ENCODE data around the gene MAPK1.
A peak's percentile ranks its signal among the peaks of the same experiment; 100 is the strongest.
"Not testable (repeated sequence)": the region's sequence is repeated elsewhere in the genome, so short reads cannot be mapped to it uniquely, and the experiment has no call there.

MAPK1 gene

DNA sequence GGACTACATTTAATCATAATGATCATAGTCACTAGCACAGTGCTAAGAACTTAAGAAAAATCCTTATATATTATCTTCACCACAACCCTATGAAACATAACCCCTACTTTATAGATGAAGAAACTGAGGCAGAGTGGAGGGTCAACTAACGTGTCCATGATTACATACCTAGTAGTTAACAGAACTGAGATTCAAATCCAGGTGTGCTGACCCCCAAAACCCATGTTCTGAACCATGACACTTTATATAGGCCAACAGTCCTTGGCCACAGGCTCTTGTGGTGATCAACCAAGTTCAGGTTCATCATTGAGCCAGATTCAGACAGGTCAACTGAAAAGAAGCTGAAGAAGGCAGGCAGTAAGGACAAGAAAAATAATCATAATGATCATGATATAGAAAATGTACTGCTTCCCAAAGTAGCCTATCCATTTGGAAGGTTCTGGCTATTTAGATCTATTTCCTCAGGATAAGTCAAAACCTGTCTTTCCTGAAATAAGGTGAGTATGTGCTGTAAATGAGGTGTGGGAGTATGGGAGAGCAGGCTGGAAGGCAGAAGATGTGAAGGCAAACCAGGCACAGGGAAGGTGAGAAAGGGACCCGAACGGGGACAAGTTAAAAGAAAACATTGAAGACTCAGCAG lies 39.7 kb downstream of the MAPK1 start:
- no peaks in the 10 kb centered on the region for H3K9me3 Mint-ChIP-seq
- no peaks in the 10 kb centered on the region for H3K27me3 Mint-ChIP-seq (ENCODE audit: low read depth)
- peaks cover 4% of the 10 kb centered on the region for H3K36me3 Mint-ChIP-seq (ENCODE audit: low read depth)
- H3K27ac Mint-ChIP-seq, result peak overlapping the region in 1 of 3 experiments; percentile 33
- no peak overlapping the region for H3K4me3 Mint-ChIP-seq
- H3K4me1 Mint-ChIP-seq, result peaks cover 33% of the 10 kb centered on the region
- TF ChIP-seq, protein P1, sequence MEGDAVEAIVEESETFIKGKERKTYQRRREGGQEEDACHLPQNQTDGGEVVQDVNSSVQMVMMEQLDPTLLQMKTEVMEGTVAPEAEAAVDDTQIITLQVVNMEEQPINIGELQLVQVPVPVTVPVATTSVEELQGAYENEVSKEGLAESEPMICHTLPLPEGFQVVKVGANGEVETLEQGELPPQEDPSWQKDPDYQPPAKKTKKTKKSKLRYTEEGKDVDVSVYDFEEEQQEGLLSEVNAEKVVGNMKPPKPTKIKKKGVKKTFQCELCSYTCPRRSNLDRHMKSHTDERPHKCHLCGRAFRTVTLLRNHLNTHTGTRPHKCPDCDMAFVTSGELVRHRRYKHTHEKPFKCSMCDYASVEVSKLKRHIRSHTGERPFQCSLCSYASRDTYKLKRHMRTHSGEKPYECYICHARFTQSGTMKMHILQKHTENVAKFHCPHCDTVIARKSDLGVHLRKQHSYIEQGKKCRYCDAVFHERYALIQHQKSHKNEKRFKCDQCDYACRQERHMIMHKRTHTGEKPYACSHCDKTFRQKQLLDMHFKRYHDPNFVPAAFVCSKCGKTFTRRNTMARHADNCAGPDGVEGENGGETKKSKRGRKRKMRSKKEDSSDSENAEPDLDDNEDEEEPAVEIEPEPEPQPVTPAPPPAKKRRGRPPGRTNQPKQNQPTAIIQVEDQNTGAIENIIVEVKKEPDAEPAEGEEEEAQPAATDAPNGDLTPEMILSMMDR (IDR thresholded peaks at IDR 0.05; ENCODE audit: unreplicated experiment in 3 of 3), result no peak

DNA sequence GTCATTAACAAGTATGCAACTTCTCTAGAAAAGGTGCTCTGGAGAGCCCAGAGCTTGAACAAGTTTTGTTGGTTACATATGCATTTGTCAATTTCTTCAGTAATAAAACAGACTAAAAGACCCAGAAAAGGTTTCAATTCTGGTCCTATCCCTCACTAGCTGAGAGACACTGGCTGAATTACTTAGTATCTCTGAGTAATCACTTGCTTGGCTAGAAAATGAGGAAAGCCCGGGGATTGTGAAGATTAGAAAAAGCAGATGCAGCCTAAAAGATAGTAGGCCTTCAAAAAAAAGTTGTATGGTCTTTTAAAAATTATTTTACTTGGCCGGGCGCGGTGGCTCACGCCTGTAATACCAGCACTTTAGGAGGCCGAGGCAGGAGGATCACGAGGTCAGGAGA lies 41.2 kb downstream of the MAPK1 start:
- TF ChIP-seq, protein P1 (IDR thresholded peaks at IDR 0.05; ENCODE audit: unreplicated experiment in 3 of 3), result no peak
- H3K4me1 Mint-ChIP-seq, result peaks cover 22% of the 10 kb centered on the region
- H3K36me3 Mint-ChIP-seq (ENCODE audit: low read depth), result peaks cover 4% of the 10 kb centered on the region
- H3K9me3 Mint-ChIP-seq, result no peaks in the 10 kb centered on the region
- H3K27me3 Mint-ChIP-seq (ENCODE audit: low read depth), result no peaks in the 10 kb centered on the region
- no peak overlapping the region for H3K4me3 Mint-ChIP-seq
- H3K27ac Mint-ChIP-seq, result no peak overlapping the region

DNA sequence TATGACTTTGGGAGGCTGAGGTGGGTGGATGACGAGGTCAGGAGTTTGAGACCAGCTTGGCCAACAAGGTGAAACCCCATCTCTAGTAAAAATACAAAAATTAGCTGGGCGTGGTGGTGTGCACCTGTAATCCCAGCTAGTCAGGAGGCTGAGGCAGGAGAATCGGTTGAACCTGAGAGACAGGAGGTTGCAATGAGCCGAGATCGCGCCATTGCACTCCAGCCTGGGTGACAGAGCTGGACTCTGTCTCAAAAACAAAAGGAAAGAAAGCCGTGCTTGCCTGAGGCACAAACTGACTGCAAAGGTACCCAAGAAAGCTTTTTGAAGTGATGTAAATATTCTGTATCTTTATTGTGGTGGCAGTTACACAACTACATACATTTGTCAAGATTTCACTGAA lies 42.5 kb downstream of the MAPK1 start:
- not testable (repeated sequence) for H3K27ac Mint-ChIP-seq; H3K4me3 Mint-ChIP-seq; H3K36me3 Mint-ChIP-seq (ENCODE audit: low read depth); H3K27me3 Mint-ChIP-seq (ENCODE audit: low read depth); H3K9me3 Mint-ChIP-seq
- peaks cover 18% of the 10 kb centered on the region for H3K4me1 Mint-ChIP-seq

DNA sequence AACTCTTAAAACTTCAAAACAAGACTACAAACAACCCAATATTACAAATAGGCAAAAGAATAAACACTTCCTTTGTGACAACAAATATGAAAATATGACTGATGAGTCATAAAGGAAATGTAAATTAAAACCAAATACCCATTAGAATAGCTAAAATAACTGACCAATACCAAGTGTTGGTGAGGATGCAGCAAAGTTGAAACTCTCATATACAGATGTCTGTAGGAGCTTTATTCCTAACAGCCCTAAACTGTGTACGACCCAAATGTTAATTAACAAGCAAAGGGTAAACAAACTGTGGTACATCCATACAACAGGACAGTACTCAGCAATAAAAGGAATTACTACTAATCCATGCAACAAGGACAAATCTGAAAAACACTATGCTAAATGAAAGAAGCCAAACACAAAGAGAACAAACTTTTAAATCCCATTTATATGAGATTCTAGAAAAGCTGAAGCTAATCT lies 43.0 kb downstream of the MAPK1 start:
- Mint-ChIP-seq H3K4me3 (no peak overlapping the region), H3K36me3 (ENCODE audit: low read depth) (peaks cover 4% of the 10 kb centered on the region), H3K27me3 (ENCODE audit: low read depth) (no peaks in the 10 kb centered on the region)

DNA sequence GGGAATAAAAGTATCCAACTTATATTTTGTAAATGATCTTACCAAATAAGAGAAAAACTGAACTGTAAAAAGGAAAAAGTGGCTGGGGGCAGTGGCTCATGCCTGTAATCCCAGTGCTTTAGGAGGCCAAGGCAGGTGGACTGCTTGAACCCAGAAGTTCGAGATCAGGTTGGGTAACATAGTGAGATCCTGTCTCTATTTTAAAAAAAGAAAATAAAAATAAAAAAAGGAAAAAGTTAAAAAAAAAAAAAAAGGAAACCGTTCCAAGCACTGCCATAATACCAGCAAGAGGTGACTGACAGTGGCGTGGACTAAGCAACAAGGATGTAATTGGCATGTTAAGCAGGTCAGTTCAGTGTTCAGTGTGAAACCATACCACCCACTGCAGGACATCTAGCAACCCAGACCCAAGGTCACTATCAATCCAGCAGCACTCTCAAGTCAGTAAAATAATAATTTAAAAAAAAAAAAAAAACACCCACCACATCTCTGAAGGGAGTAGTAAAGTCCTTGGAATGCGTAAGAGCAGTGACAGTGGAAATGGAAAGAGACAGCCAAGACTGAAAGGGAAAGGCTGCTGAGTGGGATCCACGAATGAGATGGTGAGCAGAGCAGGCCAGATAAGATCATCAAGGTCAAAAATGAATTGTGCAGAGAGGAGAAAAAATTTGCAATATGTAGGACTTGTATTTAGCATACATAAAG lies 43.6 kb downstream of the MAPK1 start:
- H3K4me3 Mint-ChIP-seq, result no peak overlapping the region
- TF ChIP-seq, protein P1 (IDR thresholded peaks at IDR 0.05; ENCODE audit: unreplicated experiment in 3 of 3), result no peak
- H3K4me1 Mint-ChIP-seq, result peaks cover 23% of the 10 kb centered on the region
- no peaks in the 10 kb centered on the region for H3K9me3 Mint-ChIP-seq
- H3K36me3 Mint-ChIP-seq (ENCODE audit: low read depth), result peaks cover 4% of the 10 kb centered on the region
- H3K27ac Mint-ChIP-seq, result peak overlapping the region in 2 of 3 experiments; percentile 8 to 30
- H3K27me3 Mint-ChIP-seq (ENCODE audit: low read depth), result no peaks in the 10 kb centered on the region

More for the DNA sequence above, 43.0 kb downstream of the MAPK1 start:
- H3K27ac Mint-ChIP-seq, result peak overlapping the region in 2 of 3 experiments; percentile 8 to 30
- H3K9me3 Mint-ChIP-seq, result no peaks in the 10 kb centered on the region
- peaks cover 19% of the 10 kb centered on the region for H3K4me1 Mint-ChIP-seq
- TF ChIP-seq, protein P1 (IDR thresholded peaks at IDR 0.05; ENCODE audit: unreplicated experiment in 3 of 3), result no peak

DNA sequence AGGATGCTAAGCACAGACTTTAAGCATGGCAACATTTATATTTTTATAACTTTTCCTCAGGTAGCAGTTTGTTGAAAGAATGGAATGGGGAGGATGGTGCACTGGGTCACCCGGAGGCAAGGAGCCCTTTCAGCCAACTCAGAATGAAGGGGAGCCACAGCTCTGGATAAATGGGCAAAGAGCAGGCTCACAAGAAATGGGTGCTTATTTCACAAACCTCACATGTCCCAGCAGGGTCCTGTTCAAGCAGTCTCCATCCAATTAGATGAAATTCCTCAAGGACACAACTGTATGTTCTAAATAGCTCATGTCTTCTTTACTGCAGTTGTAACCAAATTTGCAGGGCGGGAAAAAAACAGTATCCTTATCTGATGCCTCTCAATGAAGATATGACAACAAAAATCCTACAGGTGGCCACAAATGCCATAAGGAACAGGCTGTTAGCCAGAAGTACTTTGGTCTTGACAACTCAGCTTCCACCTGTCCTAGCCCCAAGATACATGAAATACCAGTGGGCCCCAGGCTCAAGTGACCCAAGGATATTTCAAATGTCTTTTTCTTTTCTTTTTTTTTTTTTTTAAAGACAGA lies 48.2 kb downstream of the MAPK1 start:
- Mint-ChIP-seq H3K27ac (no peak overlapping the region), H3K9me3 (no peaks in the 10 kb centered on the region), H3K36me3 (ENCODE audit: low read depth) (peaks cover 4% of the 10 kb centered on the region), H3K4me1 (peaks cover 36% of the 10 kb centered on the region), H3K27me3 (ENCODE audit: low read depth) (no peaks in the 10 kb centered on the region), H3K4me3 (no peak overlapping the region)
- TF ChIP-seq, protein P1 (IDR thresholded peaks at IDR 0.05; ENCODE audit: unreplicated experiment in 3 of 3), result no peak

Data from nephron (organoid).